Epidermal melanocyte (primary cell): ENCODE data around the gene KRT14.
"Not testable (repeated sequence)": the region's sequence is repeated elsewhere in the genome, so short reads cannot be mapped to it uniquely, and the experiment has no call there.

Experiments
- DNase-seq: peaks from one replicate; pipeline ENCODE4 v3.0.0; 2011; ENCODE audit warnings: low spot score; ENCODE audit not compliant: insufficient read length

Gene KRT14

DNA sequence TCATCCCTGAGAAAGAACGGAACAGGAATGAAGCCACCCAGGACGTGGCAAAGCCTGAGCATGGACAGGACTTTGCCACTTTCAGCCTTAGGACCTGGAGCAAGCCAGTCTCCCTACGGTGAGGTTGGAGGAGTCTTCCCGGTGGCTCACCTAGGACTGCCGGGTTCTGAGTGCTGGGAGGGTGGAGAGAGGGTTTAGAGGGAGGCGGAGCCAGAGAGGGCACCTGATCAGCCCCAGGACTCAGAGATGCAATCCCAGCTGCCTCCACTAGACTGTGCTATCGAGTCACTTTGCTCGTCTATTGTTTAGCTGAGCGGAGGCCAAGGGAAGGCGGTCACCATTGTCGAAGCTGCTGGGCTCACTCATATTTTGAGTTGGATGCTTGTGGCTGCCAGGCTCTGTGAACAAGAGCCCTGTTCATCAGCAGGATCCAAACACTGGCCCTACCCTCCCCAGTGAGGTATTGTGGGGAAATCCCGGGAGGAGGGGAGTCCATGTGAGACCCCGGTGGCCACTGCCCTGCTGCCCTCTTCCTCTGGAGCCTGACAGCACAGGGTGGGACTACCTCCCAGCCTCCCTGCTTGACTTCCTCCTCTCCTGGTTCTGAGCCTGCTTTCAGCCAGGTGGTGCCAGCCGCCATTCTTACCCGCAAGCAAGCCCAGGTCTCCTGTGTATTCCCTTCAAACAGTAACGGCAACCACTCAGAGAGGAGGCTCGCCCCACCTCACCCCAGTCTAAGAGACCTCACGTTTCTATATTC lies 7.0 kb downstream of the KRT14 start:
- DNase-seq: peak; percentile 64

DNA sequence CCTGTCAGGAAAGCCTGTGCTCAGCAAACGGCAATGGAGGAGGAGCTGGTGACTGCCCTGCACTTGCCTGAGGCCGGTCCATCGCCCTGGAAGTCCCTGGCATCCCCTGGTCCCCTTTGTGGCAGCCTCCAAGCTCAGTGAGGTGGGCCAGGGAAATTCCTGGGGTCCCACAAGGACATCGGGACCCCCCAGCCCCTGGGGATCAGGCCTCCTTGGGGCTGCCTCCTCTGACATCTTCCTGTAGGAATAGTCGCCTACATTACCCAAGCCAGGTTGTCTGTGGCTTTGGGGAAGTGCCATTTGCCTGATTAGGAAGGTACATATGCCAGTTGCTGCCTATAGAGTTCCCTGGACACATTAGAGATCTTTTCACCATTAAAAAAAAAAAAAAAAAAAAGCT lies 7.7 kb downstream of the KRT14 start:
- DNase-seq: no peak

DNA sequence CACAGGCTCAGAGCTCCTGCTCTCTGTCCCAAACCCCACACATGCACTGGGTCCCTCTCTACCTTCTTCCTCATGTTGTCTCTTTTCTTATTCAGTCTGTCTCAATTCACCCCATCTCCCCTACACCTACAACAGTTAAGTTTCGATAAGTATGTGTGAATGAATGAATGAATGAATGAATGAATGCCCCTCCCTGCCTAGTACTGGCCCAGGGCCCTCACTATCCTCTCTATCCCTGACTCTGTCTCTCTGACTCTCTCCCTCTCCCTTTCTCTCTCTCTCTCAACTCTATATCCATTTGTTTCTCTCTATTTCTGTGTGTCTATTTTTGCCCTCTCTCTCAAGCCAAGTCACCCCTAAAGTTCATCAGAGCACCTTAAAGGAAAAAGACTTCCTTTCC lies 8.2 kb downstream of the KRT14 start:
- no peak for DNase-seq

DNA sequence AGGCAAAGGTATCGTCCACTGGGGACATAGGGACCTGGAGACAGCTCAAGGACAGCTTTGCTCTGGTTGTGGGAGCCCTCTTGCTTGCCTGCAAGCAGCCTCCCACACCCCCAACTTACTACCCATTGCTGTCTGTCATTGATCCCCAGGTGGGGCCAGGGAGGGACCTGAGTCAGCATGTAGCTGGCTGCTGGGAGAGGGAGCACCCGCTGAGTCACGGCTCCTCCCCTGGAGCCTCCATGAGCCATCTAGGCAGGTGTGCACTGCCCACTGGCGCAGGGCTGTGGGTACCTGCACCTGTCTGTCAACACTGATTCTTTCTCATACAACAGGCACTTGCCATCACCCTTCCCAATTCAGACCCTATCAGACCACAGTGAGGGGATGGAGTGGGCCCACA lies 10.0 kb downstream of the KRT14 start:
- DNase-seq: not testable (repeated sequence)

DNA sequence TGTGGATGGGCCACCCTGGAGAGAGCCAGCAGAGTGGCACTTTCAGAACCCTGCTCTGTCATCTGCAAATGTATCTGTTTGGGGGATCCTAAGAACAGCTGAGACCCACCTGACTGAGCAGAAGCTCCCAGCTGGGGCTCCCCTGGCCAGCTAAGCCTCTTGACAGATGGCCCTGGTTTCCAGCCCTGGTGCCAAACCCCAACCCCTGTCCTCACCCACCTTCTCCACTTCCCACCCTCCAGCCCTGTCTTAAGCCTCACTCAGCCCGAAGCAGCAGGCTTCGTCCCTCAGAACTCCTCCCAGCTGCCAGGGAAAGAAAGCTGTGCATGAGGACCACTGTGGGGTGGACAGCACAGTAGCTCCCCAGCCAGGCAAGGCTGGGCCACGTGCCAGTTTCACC lies 11.4 kb downstream of the KRT14 start:
- DNase-seq: no peak

DNA sequence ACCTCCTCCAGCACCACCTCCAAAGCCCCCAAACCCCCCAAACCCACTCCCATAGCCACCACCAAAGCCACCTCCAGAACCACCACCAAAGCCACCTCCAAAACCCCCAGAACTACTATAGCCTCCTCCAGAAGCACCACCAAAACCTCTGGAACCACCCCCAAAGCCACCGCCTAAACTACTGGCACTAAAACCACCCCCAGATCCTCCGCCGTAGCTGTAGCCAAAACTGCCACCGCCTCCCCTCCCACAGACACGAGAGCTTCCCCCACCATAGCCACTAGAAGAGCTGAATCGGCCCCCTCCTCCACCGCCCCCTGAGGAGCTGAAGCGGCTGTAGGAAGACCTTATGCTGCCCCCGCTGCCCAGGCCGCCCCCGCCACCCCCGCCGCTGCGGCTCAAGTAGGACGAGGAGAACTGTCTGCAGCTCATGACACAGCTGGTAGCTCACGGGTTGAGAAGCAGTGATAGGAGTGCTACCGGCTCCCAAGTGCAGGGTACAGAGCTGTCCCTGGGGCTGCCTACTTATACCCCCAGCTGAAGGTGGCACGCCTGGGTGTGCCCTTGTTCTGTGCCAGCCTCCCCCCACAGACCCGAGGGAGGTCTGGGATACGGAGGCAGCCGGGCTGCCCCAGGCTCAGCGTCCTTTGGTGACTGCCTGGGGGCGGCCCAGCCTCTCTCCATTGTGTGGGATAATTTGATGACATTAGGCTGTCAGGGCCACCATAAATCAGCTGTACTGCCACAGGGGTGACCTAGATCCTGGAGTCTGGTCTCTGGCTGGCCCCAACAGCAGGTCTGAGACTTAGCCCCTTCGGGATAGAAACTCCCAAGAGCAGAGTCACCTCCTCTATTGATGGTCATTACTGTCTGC lies 14.9 kb downstream of the KRT14 start, which contains the start of gene KRT9:
Gene KRT9, minus strand, starts transcription at position 499 of the 874 bp plus-strand sequence. Its CDS starts 67 bp downstream, at position 432.
- DNase-seq: no peak

DNA sequence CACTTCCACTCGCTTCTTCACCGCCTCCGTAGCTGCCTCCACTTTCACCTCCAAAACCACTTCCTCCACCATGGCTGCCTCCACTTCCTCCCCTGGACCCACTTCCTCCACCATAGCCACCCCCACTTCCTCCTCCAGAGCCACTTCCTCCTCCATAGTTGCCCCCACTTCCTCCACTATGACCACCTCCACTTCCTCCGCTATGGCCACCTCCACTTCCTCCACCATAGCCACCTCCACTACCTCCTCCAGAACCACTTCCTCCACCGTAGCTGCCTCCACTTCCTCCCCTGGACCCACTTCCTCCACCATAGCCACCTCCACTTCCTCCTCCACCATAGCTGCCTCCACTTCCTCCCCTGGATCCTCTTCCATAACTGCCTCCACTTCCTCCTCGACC lies 19.4 kb downstream of the KRT14 start:
- DNase-seq: no peak

DNA sequence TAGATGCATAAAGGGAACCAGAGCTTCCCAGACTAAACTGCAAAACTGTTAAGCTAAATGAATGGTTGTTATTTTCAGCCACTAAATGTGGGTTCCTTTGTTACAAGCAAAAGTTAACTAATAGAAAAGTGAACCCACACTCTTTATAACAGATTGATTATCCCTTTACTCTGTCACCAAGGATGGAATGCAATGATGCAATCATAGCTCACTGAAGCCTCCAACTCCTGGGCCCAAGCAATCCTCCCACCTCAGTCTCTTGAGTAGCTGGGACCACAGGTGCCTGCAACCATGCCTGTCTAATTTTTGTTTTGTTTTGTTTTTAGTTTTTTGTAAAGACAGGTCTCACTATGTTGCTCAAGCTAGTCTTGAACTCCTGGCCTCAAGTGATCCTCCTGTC lies 21.4 kb downstream of the KRT14 start:
- no peak for DNase-seq

DNA sequence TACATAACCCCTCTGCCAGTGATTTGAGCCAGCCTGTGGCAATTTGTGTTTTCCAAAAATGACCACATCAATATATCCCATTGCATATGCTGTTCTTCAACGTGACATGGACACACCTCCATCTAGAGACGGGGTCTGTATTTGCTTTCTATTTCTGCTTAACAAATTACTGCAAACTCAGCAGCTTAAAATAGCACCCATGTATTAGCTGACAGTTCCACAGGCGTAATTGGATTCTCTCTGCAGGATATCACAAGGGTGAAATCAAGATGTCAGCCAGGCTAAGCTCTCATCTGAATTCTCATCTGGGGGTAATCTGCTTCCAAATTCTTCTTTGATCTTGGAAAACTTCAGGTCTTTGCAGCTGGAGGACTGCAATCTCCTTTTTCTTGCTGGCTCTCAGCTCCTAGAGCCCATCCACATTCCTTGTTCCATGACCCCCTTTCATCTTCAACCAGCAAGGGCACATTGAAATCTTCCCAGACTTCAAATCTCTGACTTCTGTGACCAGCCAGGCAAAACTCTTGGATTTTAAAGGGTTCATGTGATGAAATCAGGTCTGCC lies 23.0 kb downstream of the KRT14 start:
- DNase-seq: no peak

DNA sequence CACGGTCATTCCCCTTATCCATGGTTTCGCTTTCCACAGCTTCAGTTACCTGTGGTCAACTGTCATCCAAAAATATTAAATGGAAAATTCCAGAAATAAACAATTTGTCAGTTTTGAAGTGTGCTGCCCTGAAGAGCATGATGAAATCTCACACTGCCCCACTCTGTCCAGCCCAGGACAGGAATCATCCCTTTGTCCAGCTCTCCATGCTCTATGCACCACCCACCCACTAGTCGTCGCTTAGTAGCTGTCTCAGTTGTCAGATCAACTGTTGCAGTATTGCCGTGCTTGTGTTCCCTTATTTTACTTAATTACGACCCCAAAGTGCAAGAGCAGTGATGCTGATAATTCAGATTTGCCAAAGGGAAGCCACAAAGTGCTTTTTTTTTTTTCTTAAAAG lies 25.1 kb downstream of the KRT14 start:
- DNase-seq: no peak

DNA sequence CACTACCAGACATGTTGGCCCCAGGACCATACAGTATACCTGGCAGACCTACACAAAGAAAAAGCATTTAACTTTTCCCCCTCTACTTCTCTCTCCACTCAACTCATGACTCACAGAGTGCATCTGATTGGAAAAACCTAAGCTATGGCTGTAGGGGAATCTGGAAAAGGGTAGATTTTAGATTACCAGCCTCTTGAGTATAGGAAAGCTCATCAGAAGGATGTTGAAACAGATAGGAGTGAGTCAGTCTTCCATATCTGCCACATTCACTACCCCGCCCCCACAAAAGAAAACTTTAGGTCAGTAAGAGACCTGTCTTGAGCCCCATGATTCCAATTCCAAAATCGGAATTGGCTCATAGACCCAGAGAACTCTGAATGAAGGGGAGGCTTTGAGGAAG lies 27.1 kb downstream of the KRT14 start:
- no peak for DNase-seq

DNA sequence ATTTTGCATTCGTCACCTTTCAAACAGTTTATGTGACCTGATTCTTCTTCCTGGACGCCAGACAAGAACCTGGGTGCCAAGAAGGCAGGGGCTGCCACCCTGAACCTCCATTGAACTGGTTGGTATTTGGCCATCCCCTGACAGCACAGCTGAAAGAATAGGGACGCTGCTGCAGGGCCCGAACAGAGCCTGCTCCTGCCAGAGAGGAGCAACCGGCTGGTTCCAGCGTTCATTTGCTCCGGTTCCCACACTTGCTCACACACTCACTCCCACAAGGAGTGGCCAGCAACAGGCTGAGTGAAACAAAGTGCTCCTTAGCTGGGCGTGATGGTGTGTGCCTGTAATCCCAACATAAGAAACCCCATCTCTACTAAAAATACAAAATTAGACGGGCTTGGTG lies 29.8 kb downstream of the KRT14 start:
- no peak for DNase-seq

DNA sequence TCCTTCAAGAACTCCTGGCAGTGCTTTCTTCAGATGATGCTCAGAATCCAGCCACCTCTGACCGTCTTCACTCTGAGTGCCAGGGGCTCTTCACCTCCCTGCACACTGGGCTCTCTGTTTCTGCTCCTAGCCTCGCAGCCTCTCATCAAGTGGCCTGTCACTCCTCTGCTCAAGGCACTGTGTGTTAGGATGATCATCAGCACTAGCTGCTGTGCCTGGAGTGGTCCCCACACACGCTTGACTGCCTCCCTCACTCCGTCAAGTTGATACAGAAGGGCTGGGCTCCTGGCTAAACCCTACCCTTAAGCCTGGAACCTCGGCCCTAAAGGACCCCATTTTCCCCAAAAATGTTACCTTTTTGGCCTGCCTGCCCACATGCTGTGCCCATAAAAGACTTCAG lies 30.4 kb downstream of the KRT14 start:
- no peak for DNase-seq

DNA sequence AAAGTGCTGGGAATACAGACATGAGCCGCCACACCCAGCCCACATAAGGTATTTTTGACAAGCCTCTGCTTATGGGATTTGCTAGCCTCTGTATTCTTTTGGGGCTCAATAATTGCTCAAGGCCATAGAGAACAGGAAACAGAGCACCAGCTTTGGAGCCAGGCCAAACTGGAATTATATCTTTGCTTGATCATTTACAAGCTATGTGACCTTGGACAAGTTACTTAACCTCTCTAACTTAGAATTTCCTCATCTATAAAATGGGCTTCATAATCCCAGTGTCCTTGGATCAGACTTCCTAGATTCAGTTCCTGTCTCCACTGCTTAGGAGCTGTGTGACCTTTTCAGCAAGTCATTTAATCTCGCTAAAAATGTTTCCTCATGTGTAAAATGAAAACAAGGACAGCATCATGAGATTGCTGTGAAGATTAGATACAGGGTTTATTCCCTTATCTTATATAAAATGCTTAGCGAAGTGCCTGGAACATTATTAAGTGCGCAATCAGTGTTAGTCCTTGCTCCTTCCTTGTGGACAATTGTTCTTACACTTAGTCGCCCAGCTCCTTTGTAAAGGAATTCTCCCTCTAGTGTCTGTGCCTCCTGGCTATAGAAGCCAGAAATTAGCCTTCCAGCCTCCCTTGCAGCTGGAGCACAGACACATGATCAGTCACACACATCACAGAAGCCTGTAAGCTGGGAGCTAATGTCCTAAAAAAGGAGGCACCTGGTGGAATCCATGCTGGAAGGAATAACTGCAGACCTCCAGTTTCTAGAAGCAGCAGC lies 31.4 kb downstream of the KRT14 start:
- DNase-seq: no peak

DNA sequence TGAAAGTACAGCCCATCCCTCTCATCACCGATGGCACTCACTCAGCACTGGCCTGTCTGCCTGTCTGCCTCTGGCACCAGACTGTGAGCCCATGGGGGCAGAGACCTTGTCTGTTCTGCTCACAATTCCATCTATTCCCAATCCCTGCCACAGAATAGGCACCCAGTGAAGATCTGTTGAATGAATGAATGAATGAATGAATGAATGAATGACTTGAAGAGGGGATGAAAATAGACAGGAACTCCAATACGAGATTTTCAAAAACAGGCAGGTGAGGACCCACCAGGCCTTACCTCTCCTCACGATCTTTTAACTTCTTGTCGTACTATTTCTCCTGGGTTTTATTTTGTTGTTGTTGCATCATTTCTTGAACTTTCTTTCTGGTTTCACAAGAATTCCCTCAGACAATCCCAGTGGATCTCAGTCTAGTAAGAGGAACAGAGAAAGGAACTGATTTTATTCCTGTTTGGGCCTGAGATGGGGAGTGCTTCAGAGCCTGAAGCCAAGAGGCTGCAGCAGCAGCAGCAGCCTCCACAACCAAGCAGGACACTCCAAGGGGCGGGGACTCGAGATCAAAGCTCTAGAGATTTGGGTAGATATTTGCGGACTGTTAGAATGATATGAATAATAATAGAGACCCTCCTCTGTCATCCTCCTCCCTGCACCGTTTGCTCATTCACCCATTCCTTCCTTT lies 32.6 kb downstream of the KRT14 start:
- no peak for DNase-seq

DNA sequence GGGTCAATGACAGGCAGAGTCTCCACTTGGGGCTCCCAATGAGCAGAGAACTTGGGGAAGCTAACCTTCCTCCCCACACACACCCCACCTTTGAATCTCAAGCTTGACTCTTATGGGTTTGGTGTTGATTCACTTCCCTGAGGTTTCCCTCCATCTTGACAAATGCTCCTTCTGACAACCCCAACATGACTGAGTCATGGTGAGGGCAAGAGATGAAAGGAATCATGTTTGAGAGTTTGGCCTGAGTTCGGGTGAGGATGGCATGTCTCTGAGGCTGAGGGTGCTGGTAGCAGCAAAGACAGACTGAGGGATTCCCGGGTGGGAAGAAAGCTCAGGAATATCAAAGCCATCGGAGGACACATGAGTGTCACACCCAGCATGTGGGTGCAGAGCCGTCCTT lies 33.5 kb downstream of the KRT14 start:
- DNase-seq: no peak

DNA sequence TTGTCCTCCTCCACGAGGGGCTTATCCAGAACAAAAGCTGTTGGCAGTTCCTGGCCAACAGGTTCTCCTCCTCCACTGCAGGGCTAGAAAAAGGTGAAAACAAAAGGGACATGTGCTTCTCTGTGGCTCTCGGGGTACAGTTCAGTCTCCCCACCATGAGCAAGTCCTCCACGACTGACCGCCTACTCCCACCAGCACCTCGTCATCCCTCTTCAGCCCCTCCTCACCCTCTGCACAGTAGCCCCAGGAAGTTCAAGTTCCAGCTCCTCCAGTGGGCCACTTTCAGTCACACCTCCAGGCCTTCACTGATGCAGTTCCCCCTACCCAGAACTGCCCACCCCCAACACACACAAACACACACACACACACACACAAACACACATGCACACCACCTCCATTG lies 34.2 kb downstream of the KRT14 start:
- no peak for DNase-seq

DNA sequence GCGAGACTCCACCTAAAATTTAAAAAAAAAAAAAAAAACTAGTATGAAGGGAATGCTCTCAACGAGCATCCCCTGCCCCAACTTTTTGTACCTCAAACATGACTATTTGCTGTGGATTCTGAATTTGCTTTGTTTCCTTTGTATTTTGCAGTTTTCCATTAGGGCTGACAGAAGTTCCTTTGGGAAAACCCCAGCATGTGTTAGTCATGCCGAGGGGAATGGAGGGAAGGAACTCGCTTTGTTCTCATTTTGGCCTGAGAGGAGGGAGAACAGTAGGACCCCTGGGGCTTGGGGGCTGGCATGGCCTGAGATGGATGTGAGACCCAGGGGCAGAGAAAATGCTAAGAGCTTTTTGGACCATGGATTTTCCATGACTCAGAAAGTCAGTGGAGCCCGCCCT lies 35.3 kb downstream of the KRT14 start:
- no peak for DNase-seq

DNA sequence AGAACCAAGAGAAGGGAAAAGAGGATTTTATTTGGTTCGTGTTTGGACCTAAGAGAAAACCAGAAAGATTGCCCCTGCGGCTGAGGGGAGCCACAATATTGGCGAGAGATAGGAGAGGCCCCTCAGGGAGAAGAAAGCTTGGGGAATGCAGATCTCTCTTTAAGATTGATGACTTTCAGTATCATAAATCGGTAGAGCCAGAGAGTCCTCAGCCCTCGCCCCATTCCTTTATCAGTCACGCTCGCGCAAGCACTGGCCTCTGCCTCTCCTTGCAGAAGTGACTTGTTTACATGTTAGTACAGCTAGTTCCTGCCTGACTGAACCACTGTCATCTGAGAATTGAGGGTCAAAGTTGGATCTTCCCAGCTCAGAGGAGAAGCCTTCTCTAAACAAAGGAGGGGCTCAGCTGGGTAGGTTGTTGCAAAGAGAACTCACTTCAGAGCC lies 37.1 kb downstream of the KRT14 start:
- DNase-seq: no peak

DNA sequence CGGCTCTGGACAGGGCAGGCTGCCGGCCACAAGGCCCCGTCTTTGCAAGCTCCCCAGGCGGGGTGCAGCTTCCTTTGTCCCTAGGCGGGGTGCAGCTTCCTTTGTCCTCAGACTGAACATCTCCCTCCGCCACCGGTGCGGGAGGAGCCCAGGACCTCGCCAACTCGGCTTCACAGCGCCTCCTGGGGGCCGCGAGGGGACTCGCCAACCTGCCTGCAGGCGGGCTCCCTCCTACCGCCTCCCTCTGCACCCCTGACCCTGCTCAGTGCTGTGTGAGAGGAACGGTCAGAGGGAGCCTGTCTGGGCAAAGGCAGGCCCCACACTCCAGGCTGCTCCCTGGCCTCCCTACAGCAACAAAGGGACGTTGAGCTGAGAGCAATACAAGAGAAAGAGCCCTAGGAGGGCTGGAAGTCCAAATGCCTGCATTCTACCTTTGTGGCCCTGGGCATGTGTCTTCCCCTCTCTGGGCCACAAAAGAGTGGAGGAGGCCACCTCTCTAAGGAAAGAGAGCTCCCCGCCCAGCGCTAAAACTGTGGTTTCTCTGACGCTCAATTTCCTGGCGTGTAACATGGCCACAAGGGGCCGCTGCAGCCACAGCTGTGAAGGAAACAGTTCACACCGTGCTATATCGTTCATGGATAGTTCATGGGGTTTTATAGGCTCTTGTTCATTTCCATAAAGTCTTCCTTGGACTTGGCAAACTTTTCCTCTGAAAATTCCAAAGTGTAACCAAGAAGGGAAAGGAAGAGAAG lies 37.7 kb downstream of the KRT14 start:
- peak; percentile 82 for DNase-seq
